ENCODE results near the gene ARID1B. TPM values are rescaled to one million over a fixed set of nuclear protein-coding genes. Genes with fewer than 3 reads are reported as not detected.

The ARID1B gene
- total and polyA plus RNA-seq, 10 of the 15 experiments (the other 5 are each of a cell fraction or from before 2014, with no cell fraction given), result 24.7 to 133 (median 54.6) TPM

GRCh38 chr6:157185986-157186385 lies 408.8 kb downstream of the ARID1B start:
- H3K27ac ChIP-seq (ENCODE audit: control insufficient read depth, insufficient read depth), result no peak overlapping the region

More at GRCh38 chr6:157185986-157186385, 408.8 kb downstream of the ARID1B start:
- ChIA-PET RAD21 (ENCODE audit: unreplicated experiment) (no interaction called here), POLR2A (no interaction called here), SMC1A (ENCODE audit: uncharacterized antibody, unreplicated experiment) (interaction anchor here (0.7 to 1.8 kb wide), 2 partner anchors 154 to 807 kb away, joined by 3 to 4 read pairs; no protein-coding TSS in a partner anchor), CTCF (interaction anchor here (0.6 to 1.1 kb wide), 3 partner anchors 18 to 401 kb away, joined by 3 read pairs; no protein-coding TSS in a partner anchor)
- FAIRE-seq, result no peak
- no peak for DNase-seq (ENCODE audit: low read depth, low spot score)
- intact Hi-C loops (cut with micrococcal nuclease; ENCODE audit: unreplicated experiment), result loop anchor here (5.0 to 10.0 kb wide), 2 partner anchors 151 to 624 kb away; no protein-coding TSS in a partner anchor
- TF ChIP-seq SMARCA5 (IDR thresholded peaks at IDR 0.05) (no peak), ZBTB33 (IDR thresholded peaks at IDR 0.05) (no peak), CREM (IDR thresholded peaks at IDR 0.05; ENCODE audit: low read depth) (no peak), ZBTB11 (CRISPR knock-in tag; IDR thresholded peaks at IDR 0.05) (no peak), REST (IDR thresholded peaks at IDR 0.05; ENCODE audit: low read depth, low read length) (no peak)
- H4K20me1 ChIP-seq (ENCODE audit: control insufficient read depth, insufficient read depth), result no peaks in the 10 kb centered on the region
- 89% methylated on average over 6 of the region's 6 CpGs for WGBS (ENCODE audit: insufficient coverage, insufficient replicate concordance, low lambda C conversion rate, missing lambda C conversion rate)
- H3K9ac ChIP-seq (ENCODE audit: control insufficient read depth, insufficient read depth, low read length), result no peak overlapping the region
- H3K9me3 ChIP-seq (replicated peaks; ENCODE audit: control insufficient read depth, insufficient read depth, low read length), result no peaks in the 10 kb centered on the region
- H3K79me2 ChIP-seq (ENCODE audit: control insufficient read depth, insufficient read depth, low read length), result no peaks in the 10 kb centered on the region
- H3K4me1 ChIP-seq (ENCODE audit: control insufficient read depth, insufficient read depth, low read length), result no peaks in the 10 kb centered on the region
- no peak overlapping the region for H3K4me3 ChIP-seq
- BruUV-seq (replicated peaks), result no TSS peak
- in situ Hi-C loops (cut with MboI), result no loop called here
- ATAC-seq, result no peak
- no peak overlapping the region for H2AFZ ChIP-seq (ENCODE audit: control insufficient read depth, low read depth, low read length)
- H3K36me3 ChIP-seq (ENCODE audit: control insufficient read depth in 2 of 2, insufficient read depth in 2 of 2, low read length in 1 of 2), result peaks cover 25 to 62% of the 10 kb centered on the region in 2 experiments
- H3K4me2 ChIP-seq (ENCODE audit: control insufficient read depth, insufficient read depth), result no peak overlapping the region
- H3K27me3 ChIP-seq (replicated peaks in 1 of 2; ENCODE audit: control insufficient read depth in 2 of 2, insufficient read depth in 2 of 2, low read length in 1 of 2), result no peaks in the 10 kb centered on the region

Data from GM12878 (cell line).